GM12875 (cell line): ENCODE data around the gene CDK15.

Source experiments
- H3K4me3 ChIP-seq: one replicate; pipeline ENCODE4 v1.5.1; 2011; ENCODE audit warnings: low read depth, low read length, control low read depth
- CTCF ChIP-seq: IDR thresholded peaks from 2 replicates; pipeline ENCODE4 v1.5.1; 2011; ENCODE audit warnings: low read depth, mild to moderate bottlenecking, control low read depth, inconsistent platforms, low read length, moderate library complexity, borderline replicate concordance; ENCODE audit not compliant: insufficient read depth

The CDK15 gene

DNA sequence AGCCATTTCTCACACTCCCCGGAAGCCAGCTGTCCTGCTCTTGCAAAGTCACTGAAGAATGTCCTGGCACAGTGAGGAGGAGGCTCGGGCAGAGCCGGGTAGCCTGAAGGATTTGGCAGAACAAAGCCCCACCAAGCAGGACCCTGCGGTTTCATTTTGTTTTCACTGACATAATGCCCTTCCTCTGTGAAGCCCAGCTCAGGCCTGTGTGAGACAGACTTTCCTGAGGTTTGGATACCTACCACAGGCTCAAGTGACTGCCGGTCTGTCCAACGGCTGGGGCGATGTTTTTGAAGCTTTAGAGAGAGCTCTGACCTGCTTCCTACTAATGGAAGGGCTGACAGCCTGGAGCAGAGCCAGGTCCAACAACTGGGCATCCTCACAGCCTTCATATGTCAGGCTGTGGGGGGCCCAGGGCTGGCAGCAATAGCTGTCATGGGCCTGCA, 127.5 kb downstream of the CDK15 start:
- TF ChIP-seq CTCF: no peak
- H3K4me3 ChIP-seq: no peak overlapping the region

GRCh38 chr2:201936817-201937216, 130.5 kb downstream of the CDK15 start:
- H3K4me3 ChIP-seq: no peak overlapping the region
- TF ChIP-seq CTCF: no peak

- H3K4me3 ChIP-seq: no peak overlapping the region
- TF ChIP-seq CTCF: no peak
Observed at GRCh38 chr2:201937343-201937742, 131.0 kb downstream of the CDK15 start.

- no peak overlapping the region for H3K4me3 ChIP-seq
- TF ChIP-seq CTCF: no peak
Observed at GRCh38 chr2:201938156-201938775, 131.9 kb downstream of the CDK15 start.

DNA sequence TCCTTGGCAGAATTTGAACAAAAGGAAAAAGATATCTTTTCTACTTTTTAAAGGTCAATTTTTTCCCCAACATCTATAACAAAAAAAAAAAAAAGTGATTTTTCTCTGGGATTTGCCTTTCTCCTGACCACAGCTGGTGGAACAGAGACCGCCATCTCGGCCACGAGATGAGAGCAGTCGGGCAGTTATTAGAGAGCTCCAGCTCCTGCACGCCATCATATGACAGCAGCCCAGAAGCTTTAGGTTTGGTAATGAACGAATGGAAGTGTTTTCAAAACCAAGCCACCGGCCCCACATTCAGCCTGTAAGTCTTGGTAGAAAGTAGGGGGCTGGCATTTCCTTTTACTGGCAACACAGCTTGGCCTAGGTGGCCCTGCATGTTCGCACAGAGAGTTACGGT, 132.4 kb downstream of the CDK15 start:
- TF ChIP-seq CTCF: no peak
- no peak overlapping the region for H3K4me3 ChIP-seq

GRCh38 chr2:201939453-201939941, 133.2 kb downstream of the CDK15 start:
- TF ChIP-seq CTCF: no peak
- H3K4me3 ChIP-seq: no peak overlapping the region

DNA sequence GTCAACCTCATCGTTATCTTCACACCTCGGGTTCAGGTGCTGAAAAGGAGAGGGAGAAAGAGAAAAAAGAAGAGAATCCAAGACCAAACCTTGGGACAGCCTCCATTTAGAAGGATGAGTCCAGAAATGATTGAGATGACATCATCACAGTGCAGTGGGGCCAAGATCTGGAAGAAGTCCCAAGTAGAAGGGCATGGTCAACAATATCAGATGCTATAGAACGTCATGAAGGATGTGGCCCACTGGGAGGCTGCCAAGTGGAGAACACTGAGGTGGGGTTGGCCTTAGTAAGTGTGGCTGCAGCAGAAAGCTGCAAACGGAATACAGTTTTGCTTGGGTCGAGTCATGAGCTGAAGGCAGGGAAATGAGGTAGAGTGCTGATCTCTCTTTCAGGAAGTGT, 136.2 kb downstream of the CDK15 start:
- no peak overlapping the region for H3K4me3 ChIP-seq
- TF ChIP-seq CTCF: no peak
